Loucy (cell line): ENCODE results near the gene DNAH17.

ENCODE experiments used
- H2AFZ ChIP-seq: fragments of 200-600 bp; sonication (generic); 2 replicates; pipeline ENCODE4 v1.6.0; 2016; ENCODE audit warnings: antibody characterized with exemption, mild to moderate bottlenecking, low read length, moderate library complexity
- H3F3A ChIP-seq: fragments of 200-600 bp; 2 replicates; pipeline ENCODE4 v1.6.0; 2016; ENCODE audit warnings: antibody characterized with exemption, low read depth, mild to moderate bottlenecking
- H3K27me3 ChIP-seq: fragments of 200-600 bp; sonication (generic); 2 replicates; pipeline ENCODE4 v1.6.1; 2014; ENCODE audit warnings: low read length, mild to moderate bottlenecking; ENCODE audit not compliant: insufficient read depth, poor library complexity, severe bottlenecking
- H3K36me3 ChIP-seq: fragments of 200-600 bp; sonication (generic); 2 replicates; pipeline ENCODE4 v1.6.1; 2016; ENCODE audit warnings: low read length; ENCODE audit not compliant: insufficient read depth
- H3K4me1 ChIP-seq: fragments of 200-600 bp; sonication (generic); 2 replicates; pipeline ENCODE4 v1.5.1; 2014; ENCODE audit warnings: low read length, mild to moderate bottlenecking; ENCODE audit not compliant: insufficient read depth, poor library complexity, severe bottlenecking
- H3K4me2 ChIP-seq: fragments of 200-600 bp; sonication (generic); 2 replicates; pipeline ENCODE4 v1.6.0; 2014; ENCODE audit warnings: antibody characterized with exemption, low read length, low read depth, mild to moderate bottlenecking; ENCODE audit not compliant: poor library complexity, severe bottlenecking
- H3K4me3 ChIP-seq: fragments of 200-600 bp; sonication (generic); 2 replicates; pipeline ENCODE4 v1.5.1; 2014; ENCODE audit warnings: low read length, mild to moderate bottlenecking, mixed read lengths; ENCODE audit not compliant: poor library complexity, severe bottlenecking
- H3K79me2 ChIP-seq: fragments of 200-600 bp; sonication (generic); 2 replicates; pipeline ENCODE4 v1.6.1; 2014; ENCODE audit warnings: low read length; ENCODE audit not compliant: insufficient read depth
- H3K9ac ChIP-seq: fragments of 200-600 bp; sonication (generic); 2 replicates; pipeline ENCODE4 v1.6.0; 2014; ENCODE audit warnings: mild to moderate bottlenecking, low read depth, low read length, moderate library complexity; ENCODE audit not compliant: poor library complexity, severe bottlenecking
- H3K9me2 ChIP-seq: fragments of 200-600 bp; sonication (generic); replicated peaks from 2 replicates; pipeline ENCODE4 v1.6.1; 2016; ENCODE audit warnings: low read depth, low read length, mixed read lengths
- H3K9me3 ChIP-seq: fragments of 200-600 bp; sonication (generic); 2 replicates; pipeline ENCODE4 v1.6.1; 2014; ENCODE audit warnings: mild to moderate bottlenecking, antibody characterized with exemption, low read length, low read depth; ENCODE audit not compliant: insufficient read depth
- H4K20me1 ChIP-seq: fragments of 200-600 bp; sonication (generic); 2 replicates; pipeline ENCODE4 v1.6.0; 2014; ENCODE audit warnings: antibody characterized with exemption, low read length, mild to moderate bottlenecking; ENCODE audit not compliant: insufficient read depth, poor library complexity, severe bottlenecking
- EZH2phosphoT487 ChIP-seq: fragments of 200-600 bp; IDR thresholded peaks from 2 replicates; pipeline ENCODE4 v1.6.1; 2018; ENCODE audit warnings: antibody characterized with exemption, mild to moderate bottlenecking, moderate library complexity, borderline replicate concordance
- TF ChIP-seq, protein P1 (sequence below): fragments of 200-600 bp; sonication (generic); conservative IDR thresholded peaks from 2 replicates; pipeline ENCODE4 v1.5.1; 2014; ENCODE audit warnings: mild to moderate bottlenecking, antibody characterized with exemption, low read length

Gene DNAH17

DNA sequence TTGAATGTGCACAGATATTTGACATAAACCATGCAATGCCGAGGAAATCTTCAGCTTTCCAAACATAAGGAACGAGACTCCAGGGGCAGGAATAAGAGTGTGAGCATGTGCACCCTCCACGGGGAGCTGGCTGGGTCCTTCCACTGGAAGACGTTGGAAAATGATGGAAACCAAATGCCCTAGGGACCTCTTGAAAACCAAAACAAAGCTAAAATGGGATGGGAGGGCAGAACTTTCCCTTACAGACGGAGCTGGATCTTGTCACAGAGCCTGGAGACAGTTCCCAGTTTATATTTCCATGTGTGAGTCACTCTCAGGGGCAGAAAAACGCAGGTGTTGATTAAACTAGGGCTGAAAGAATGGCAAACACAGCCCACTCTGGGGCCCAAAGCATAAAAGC, 34.4 kb upstream of the DNAH17 start:
- Histone ChIP-seq H4K20me1 (no peaks in the 10 kb centered on the region), H3K36me3 (no peaks in the 10 kb centered on the region), H3K4me2 (no peak overlapping the region), H2AFZ (no peak overlapping the region), H3K9me2 (no peaks in the 10 kb centered on the region), H3K27me3 (no peaks in the 10 kb centered on the region), H3K9ac (no peak overlapping the region), H3K9me3 (no peaks in the 10 kb centered on the region), H3K79me2 (no peaks in the 10 kb centered on the region), H3F3A (no peaks in the 10 kb centered on the region), H3K4me3 (no peak overlapping the region), H3K4me1 (no peaks in the 10 kb centered on the region)
- no peak for TF ChIP-seq EZH2phosphoT487
- TF ChIP-seq, protein P1, sequence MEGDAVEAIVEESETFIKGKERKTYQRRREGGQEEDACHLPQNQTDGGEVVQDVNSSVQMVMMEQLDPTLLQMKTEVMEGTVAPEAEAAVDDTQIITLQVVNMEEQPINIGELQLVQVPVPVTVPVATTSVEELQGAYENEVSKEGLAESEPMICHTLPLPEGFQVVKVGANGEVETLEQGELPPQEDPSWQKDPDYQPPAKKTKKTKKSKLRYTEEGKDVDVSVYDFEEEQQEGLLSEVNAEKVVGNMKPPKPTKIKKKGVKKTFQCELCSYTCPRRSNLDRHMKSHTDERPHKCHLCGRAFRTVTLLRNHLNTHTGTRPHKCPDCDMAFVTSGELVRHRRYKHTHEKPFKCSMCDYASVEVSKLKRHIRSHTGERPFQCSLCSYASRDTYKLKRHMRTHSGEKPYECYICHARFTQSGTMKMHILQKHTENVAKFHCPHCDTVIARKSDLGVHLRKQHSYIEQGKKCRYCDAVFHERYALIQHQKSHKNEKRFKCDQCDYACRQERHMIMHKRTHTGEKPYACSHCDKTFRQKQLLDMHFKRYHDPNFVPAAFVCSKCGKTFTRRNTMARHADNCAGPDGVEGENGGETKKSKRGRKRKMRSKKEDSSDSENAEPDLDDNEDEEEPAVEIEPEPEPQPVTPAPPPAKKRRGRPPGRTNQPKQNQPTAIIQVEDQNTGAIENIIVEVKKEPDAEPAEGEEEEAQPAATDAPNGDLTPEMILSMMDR = no peak

GRCh38 chr17:78610951-78611511, 33.8 kb upstream of the DNAH17 start:
- H3K9me2 ChIP-seq = no peaks in the 10 kb centered on the region
- TF ChIP-seq, protein P1 = no peak
- TF ChIP-seq EZH2phosphoT487 = no peak
- H3K4me1 ChIP-seq = no peaks in the 10 kb centered on the region
- H3K9me3 ChIP-seq = no peaks in the 10 kb centered on the region
- H4K20me1 ChIP-seq = no peaks in the 10 kb centered on the region
- no peak overlapping the region for H3K4me2 ChIP-seq
- H3K36me3 ChIP-seq = no peaks in the 10 kb centered on the region
- H3K27me3 ChIP-seq = no peaks in the 10 kb centered on the region
- no peak overlapping the region for H3K4me3 ChIP-seq
- H3F3A ChIP-seq = no peaks in the 10 kb centered on the region
- no peak overlapping the region for H2AFZ ChIP-seq
- no peaks in the 10 kb centered on the region for H3K79me2 ChIP-seq
- no peak overlapping the region for H3K9ac ChIP-seq

GRCh38 chr17:78609191-78609641, 32.0 kb upstream of the DNAH17 start:
- Histone ChIP-seq H4K20me1 (no peaks in the 10 kb centered on the region), H2AFZ (no peak overlapping the region), H3K9ac (no peak overlapping the region), H3K79me2 (no peaks in the 10 kb centered on the region), H3K4me2 (no peak overlapping the region), H3K4me1 (no peaks in the 10 kb centered on the region), H3K4me3 (no peak overlapping the region), H3K9me3 (no peaks in the 10 kb centered on the region), H3K27me3 (no peaks in the 10 kb centered on the region), H3K9me2 (no peaks in the 10 kb centered on the region), H3F3A (no peaks in the 10 kb centered on the region), H3K36me3 (no peaks in the 10 kb centered on the region)
- no peak for TF ChIP-seq EZH2phosphoT487
- TF ChIP-seq, protein P1 = no peak
